NCI-H82 treated with DMSO at 0.1 percent for 48 hours (cell line): ENCODE measurements around the gene NSD2.
"Not testable (repeated sequence)": the region's sequence is repeated elsewhere in the genome, so short reads cannot be mapped to it uniquely, and the experiment has no call there.

Experiments
- DNase-seq: peaks from one replicate; lab custom pipeline; 2025; ENCODE audit not compliant: unreplicated experiment; lab: John Stamatoyannopoulos, UW

NSD2 gene

DNA sequence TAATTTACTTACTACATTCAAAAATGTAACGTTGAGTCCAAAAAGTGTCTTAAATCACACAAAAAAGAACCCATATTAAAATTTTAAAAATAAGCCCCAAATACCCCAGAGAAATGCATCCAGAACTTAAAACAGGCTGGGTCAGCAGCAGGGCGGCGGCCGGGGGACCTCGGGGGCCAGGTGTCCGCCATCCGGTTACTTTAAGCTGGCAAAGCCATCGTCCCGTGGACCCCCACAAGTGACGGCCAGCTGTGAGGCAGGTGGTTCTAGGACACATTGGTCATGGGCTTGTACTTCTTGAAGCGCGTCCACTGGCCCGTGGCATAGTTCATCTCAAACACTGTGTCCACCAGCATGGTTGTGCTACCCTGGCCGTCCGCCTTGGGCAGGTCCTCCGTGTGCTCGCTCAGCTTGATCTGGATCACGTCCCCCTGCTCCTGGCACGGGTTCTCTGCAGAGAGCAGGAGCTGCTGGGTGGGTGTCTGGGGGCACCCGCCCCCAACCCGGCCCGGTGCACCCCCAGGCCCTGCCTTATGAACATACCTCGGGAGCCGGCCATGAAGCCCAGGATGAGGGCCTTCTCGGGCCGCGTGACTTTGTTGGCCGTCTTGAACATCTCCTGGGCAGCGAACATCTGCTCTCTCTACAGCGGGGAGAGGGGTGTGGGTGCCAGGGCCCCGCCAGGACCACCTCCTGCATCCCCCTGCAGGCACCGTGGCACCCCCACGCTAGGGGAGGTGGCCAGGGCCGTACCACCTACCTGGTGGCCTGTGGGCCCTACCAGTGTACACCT lies 112.1 kb downstream of the NSD2 start:
- DNase-seq = no peak

DNA sequence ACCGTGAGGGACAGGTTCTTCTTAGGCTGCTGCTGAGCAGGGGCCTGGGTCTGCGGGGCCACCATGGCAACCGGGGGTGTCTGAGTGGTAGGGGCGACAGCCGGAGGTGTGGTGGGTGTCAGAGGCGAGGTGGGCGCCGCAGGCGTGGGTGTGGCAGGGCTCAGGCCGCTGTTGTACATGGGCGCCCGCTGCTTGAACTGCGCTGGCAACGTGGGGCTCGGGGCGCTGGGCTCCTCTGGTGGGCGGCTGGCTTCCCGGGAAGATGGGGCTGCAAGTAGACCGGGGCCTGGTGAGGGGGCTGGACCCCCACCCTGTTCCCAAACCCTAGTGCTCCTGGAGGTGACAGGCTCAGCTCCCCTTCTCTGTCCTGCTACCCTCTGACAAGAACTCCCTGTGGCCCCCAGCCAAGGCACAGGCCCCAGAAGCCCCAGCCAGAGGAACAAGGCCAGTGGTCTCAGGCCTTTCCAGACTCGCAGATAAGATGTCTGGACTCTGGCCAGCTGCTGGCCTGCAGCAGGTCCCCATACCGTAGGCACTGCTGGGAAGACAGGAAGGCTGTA lies 112.7 kb downstream of the NSD2 start:
- DNase-seq = no peak

DNA sequence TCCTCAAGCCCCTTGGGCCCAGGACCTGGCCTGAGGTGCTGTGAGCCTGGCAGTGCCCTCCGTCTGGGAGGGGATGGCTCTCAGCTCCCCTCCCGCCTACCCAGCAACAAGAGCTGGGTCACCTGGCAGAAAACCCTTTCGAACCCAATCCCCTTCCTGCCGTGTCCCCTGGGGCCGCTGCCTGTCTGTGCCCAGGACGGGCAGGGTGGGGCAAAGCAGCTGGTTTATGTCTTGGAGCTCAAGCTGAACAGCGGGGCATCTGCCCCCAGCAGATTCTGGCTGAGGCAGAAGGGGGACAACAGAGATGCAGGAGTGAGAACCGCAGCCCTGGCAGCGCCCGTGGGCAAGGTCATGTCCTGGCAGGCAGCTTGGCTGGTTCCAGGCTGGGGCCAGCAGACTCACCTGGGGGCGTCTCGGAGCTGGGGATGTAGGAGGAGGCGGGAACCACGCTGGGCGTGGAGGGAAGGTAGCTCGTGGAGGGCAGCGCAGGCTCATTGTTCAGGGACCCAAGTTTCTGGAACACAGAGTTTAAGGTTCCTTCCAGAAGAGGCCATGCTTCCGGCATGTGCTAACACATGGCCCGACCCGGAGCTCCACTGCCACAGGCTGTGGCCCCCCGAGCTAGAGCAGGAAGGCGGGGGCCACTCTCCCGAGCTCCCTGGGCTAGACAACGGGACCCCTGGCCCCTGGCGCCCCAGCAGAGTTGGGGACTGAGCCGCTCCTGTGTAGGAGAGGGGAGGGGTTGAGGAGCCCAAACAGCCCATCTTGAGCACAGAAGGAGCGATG lies 113.4 kb downstream of the NSD2 start:
- DNase-seq = no peak

GRCh38 chr4:1985294-1985693 lies 114.1 kb downstream of the NSD2 start:
- DNase-seq = no peak

GRCh38 chr4:1985780-1986577 lies 114.8 kb downstream of the NSD2 start:
- no peak for DNase-seq

DNA sequence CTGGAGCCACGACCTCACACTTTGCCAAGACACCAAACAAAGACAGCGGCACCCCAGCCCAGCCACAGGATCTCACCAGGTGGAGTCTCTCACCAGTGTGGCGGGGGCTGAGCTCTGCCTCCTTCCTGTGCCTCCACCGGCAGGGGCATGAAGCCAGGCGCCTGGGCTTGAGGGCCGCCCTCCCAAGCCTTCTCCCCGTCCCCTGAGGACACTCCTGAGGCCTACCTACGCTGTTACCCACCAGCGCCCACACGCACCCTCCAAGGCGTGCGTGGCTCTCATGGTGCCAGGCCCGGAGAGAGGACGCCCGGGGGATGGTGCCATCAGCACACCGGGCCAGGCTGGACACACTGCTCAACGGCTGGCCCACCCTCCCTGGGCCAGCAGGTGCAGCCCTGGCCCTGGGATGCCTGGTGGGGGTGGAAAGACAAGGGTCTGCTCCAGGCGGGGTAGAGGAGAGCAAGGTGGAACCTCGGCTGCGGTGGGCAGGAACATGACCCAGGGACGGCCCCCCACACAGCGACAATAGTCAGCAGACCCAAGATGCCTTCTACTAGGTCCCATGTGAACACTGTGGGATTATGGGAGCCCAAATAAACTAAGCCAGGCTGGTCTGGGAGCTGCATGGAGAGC lies 115.5 kb downstream of the NSD2 start:
- no peak for DNase-seq

DNA sequence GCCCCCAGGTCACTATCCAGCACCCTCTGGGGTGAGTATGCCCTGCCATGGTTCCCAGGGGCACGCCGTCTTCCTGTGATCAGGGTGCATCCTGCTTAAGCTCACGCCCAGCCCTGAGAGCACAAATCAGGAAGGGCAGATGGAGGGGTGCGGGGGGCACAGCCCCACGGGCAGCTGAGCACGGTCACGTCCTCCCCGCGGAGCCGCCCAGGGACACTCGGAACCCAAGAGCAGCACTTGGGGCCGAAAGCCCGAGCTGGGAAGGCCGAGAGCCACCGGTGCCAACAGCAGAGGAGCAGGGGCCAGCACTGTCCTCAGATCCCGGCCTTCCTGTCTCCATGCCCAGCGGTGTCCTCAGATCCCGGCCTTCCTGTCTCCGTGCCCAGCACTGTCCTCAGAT lies 116.1 kb downstream of the NSD2 start:
- DNase-seq = no peak

DNA sequence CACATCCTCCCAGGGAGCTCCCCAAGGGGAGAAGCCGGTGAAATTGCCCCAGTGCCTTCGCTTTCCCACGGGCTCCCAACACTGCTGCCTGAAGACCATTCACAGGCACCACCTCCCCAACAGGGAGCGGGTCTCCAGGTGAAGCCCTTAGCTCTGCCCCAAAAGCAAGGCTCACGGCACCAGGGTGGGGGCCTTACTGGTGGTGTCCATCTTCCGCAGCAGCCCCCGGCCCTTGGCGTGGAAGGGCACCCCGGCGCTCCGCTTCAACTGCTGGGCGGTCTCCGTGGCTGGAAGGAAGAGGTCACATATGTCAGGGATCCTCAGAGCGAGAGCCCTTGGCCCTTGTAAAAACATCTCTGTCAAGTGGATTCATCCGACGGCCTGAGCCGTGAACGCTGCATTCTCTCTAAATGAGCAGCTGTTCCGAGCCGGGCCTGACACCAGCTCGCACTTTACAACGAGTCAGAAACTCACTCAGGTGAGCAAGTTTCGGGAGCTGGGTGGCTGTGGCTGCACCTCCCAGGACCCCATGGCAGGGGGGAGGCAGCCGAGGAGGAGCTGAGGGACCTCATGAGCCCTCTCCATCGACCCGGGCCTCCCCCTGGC lies 116.6 kb downstream of the NSD2 start:
- no peak for DNase-seq

DNA sequence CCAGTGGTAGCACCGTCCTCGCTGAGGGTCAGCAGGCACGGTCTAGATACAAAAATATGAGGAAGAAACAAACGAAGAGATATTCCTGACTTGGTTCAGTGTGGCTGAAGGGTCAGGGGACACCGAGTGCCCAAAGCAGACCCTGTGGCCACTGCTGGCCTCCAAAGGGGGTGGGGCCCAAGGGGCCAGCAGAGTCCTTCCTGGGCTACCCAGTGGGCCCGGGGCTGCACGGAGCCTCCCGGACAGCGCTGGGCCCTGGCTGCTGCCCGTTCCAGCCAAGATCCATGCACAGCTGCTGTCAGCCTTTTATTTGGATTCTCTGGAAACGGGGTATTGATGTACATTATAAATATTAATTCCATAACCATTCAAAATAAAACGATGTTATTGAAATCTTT lies 117.1 kb downstream of the NSD2 start:
- DNase-seq = no peak

- DNase-seq = no peak
Measured at GRCh38 chr4:1989533-1990347, 118.5 kb downstream of the NSD2 start.

- no peak for DNase-seq
Measured at GRCh38 chr4:1990348-1990645, 119.1 kb downstream of the NSD2 start.

DNA sequence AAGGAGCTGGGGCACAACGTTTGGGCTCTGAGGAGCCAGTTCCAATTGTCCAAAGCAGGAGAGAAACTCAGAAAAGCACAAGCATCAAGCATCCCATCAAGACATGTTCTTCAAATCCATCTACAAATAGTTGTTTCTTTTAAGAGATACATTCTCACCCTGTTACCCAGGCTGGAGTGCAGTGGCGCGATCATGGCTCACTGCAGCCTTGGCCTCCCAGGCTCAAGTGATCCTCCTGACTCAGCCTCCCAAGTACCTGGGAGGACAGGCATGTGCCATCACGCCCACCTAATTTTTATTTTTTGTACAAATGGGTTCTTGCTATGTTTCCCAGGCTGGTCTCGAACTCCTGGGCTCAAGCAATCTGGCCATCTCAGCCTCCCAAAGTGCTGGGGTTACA lies 119.5 kb downstream of the NSD2 start:
- no peak for DNase-seq

DNA sequence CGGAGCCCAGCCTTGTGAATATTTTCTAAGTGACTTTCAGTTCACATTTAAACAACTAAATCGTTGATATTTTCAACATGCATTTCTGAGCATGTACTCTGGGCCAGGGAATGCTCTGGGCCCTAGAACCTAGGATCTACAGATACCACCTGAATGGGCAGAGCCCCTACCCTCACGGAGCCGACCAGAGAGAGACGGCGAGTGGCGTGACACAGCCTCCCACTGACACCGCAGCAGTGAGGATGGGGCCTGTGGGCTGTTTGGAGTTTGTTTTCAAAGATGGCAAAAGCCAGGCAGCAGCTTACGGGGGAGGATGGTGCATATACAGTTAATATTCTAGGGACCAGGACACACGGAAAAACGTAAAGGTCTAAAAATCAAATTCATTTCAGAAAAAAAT lies 119.9 kb downstream of the NSD2 start:
- DNase-seq = no peak

GRCh38 chr4:1991596-1992434 lies 120.6 kb downstream of the NSD2 start:
- DNase-seq = no peak

DNA sequence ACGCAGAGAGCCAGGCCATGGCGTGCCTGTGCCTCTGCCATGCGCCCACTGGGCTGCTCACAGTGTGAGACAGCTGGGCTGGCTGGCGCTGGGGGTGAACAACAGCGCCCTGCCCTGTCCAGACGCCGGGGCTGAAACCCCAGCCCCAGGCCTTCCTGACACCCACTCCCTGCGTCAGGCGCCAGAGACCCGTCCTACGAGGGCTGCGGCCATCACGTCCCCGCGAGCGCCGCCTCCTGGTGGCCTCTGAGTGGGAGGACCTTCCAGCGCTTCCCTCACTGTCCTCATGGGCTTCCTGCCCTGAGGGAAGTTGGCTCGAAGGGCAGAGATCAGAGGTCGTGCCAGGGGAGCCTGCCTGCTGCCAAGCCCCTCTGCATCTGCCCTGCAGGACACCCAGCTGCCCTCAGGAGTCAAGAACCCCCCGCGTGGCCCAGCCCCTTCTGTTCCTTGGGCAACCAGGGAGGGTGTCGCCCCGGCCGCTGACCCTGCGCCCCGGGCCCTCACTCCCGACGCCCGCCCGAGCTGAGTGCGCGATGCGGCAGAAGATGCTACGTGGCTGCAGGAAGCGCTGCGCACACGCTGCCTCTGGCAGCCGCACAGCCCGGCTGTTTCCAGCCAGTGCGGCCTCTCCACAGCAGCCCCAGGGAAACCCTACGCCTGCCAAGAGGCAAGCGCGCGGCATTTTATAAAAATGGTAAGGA lies 121.4 kb downstream of the NSD2 start:
- no peak for DNase-seq

- no peak for DNase-seq
Measured at GRCh38 chr4:1993169-1993516, 122.0 kb downstream of the NSD2 start.

GRCh38 chr4:1993718-1994516 lies 122.7 kb downstream of the NSD2 start:
- not testable (repeated sequence) for DNase-seq

DNA sequence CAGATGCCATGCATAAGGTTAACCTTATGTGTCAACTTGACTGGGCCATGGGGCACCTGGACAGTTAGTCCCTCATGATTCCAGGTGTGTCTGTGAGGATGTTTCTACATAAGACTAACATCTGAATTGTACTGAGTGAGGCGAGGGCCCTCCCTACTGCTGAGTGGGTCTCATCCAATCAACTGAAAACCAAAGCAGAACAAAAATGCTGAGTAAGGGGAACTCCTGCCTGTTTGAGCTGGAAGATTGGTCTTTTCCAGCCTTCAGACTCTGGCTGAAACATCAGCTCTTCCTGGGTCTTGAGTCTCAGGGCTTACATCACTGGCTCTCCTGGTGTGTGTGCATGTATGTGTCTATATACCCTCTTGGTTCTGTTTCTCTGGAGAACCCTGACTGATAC lies 123.7 kb downstream of the NSD2 start:
- DNase-seq = no peak
